RWPE2 (cell line): Measurements from ENCODE around the gene SLC25A52.

Experiments
- ATAC-seq: fragments of 200-7000 bp; cut with Tn5 transposase; 3 replicates; pipeline ENCODE4 v1.9.1; 2021; ENCODE audit warnings: low read depth
- DNase-seq: peaks from one replicate; pipeline ENCODE4 v3.0.0-alpha.2; 2020; ENCODE audit warnings: low spot score
- H3K27ac ChIP-seq: fragments of 450-650 bp; 2 replicates; pipeline ENCODE4 v1.5.1; 2017; ENCODE audit warnings: mild to moderate bottlenecking; ENCODE audit not compliant: poor library complexity, severe bottlenecking
- H3K27me3 ChIP-seq: fragments of 250-450 bp; sonication (Bioruptor Pico); 2 replicates; pipeline ENCODE4 v1.5.1; 2021; ENCODE audit warnings: mild to moderate bottlenecking, moderate library complexity; ENCODE audit not compliant: insufficient read depth, poor library complexity, severe bottlenecking
- H3K36me3 ChIP-seq: fragments of 250-450 bp; sonication (Bioruptor Pico); 2 replicates; pipeline ENCODE4 v1.5.1; 2020; ENCODE audit warnings: low read depth, mild to moderate bottlenecking, moderate library complexity
- H3K4me1 ChIP-seq: fragments of 250-450 bp; sonication (Bioruptor Pico); 2 replicates; pipeline ENCODE4 v1.5.1; 2021; ENCODE audit warnings: mild to moderate bottlenecking, moderate library complexity; ENCODE audit not compliant: insufficient read depth, poor library complexity, severe bottlenecking
- H3K4me3 ChIP-seq: fragments of 250-450 bp; sonication (Bioruptor Pico); 2 replicates; pipeline ENCODE4 v1.5.1; 2021; ENCODE audit warnings: mild to moderate bottlenecking, moderate library complexity; ENCODE audit not compliant: severe bottlenecking
- H3K9me3 ChIP-seq: fragments of 250-450 bp; sonication (Bioruptor Pico); 2 replicates; pipeline ENCODE4 v1.5.1; 2021; ENCODE audit warnings: mild to moderate bottlenecking, moderate library complexity; ENCODE audit not compliant: severe bottlenecking
- CTCF ChIP-seq: fragments of 450-650 bp; IDR thresholded peaks from one replicate; pipeline ENCODE4 v1.5.1; 2017; ENCODE audit warnings: mild to moderate bottlenecking, moderate library complexity; ENCODE audit not compliant: poor library complexity, severe bottlenecking

SLC25A52 gene

GRCh38 chr18:31741097-31741735, 19.5 kb downstream of the SLC25A52 start:
- no peaks in the 10 kb centered on the region for H3K36me3 ChIP-seq
- H3K27me3 ChIP-seq = no peaks in the 10 kb centered on the region
- no peaks in the 10 kb centered on the region for H3K4me1 ChIP-seq
- ATAC-seq (no peak), DNase-seq (no peak)
- H3K9me3 ChIP-seq = no peaks in the 10 kb centered on the region
- peak; percentile 86 for TF ChIP-seq CTCF
- H3K4me3 ChIP-seq = no peak overlapping the region
- no peak overlapping the region for H3K27ac ChIP-seq

DNA sequence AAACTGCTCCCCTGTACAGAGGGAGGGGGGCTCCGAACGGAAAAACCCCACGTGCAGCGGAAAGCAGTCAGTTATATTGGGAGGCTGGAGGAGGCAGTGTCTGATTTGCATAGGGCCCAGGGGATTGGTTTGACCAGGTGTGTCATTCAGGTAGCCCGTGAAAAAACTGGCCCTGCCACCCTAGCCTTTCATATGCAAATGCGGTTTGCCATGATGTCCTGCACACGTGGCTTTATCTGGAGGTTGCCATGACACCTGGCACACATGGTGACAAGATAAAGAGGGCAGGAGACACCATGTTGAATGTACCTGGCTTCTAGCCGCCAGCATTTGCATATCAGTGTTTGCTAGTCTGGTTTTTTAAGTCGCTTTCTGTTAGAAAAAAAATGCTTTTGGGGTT, 20.5 kb downstream of the SLC25A52 start:
- Histone ChIP-seq H3K4me3 (no peak overlapping the region), H3K27me3 (no peaks in the 10 kb centered on the region), H3K36me3 (no peaks in the 10 kb centered on the region), H3K27ac (no peak overlapping the region), H3K4me1 (no peaks in the 10 kb centered on the region), H3K9me3 (no peaks in the 10 kb centered on the region)
- DNase-seq (no peak), ATAC-seq (no peak)
- no peak for TF ChIP-seq CTCF

DNA sequence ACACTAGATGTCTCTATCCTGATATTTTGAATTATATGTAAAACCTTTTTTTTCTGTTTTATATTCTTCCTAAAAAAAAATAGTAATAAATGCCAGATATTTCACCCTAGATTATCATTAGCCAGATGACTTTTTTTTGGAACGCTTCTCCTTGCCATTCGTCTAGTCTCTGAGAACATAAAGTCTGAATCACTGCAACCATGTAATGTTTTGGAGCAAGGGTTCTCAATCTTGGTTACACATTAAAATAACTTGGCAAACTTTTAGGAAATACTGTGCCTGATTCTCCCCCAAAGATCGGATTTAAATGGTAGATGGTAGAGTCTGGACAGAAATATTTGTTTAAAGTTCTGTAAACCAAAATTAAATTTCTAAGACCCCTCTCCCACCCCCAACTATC, 21.0 kb downstream of the SLC25A52 start:
- Histone ChIP-seq H3K27ac (no peak overlapping the region), H3K4me1 (no peaks in the 10 kb centered on the region), H3K9me3 (no peaks in the 10 kb centered on the region), H3K27me3 (no peaks in the 10 kb centered on the region), H3K36me3 (no peaks in the 10 kb centered on the region), H3K4me3 (no peak overlapping the region)
- ATAC-seq (no peak), DNase-seq (no peak)
- TF ChIP-seq CTCF = no peak

- H3K4me3 ChIP-seq = no peak overlapping the region
- TF ChIP-seq CTCF = no peak
- no peaks in the 10 kb centered on the region for H3K4me1 ChIP-seq
- H3K36me3 ChIP-seq = no peaks in the 10 kb centered on the region
- H3K27me3 ChIP-seq = no peaks in the 10 kb centered on the region
- no peak for ATAC-seq
- H3K9me3 ChIP-seq = no peaks in the 10 kb centered on the region
- H3K27ac ChIP-seq = no peak overlapping the region
- no peak for DNase-seq
Measured at GRCh38 chr18:31738460-31739407, 21.9 kb downstream of the SLC25A52 start.

GRCh38 chr18:31736630-31737029, 24.1 kb downstream of the SLC25A52 start:
- H3K9me3 ChIP-seq = no peaks in the 10 kb centered on the region
- H3K27ac ChIP-seq = no peak overlapping the region
- H3K36me3 ChIP-seq = no peaks in the 10 kb centered on the region
- H3K4me1 ChIP-seq = no peaks in the 10 kb centered on the region
- DNase-seq (no peak), ATAC-seq (no peak)
- no peak for TF ChIP-seq CTCF
- H3K27me3 ChIP-seq = no peaks in the 10 kb centered on the region
- no peak overlapping the region for H3K4me3 ChIP-seq
